Chondrocyte (in vitro differentiated cells): Measurements from ENCODE around the gene DCX. TPM values are rescaled to one million over a fixed set of nuclear protein-coding genes. Genes with fewer than 3 reads are reported as not detected.

Experiments used
- DNase-seq: peaks from one replicate; pipeline ENCODE4 v3.0.0; 2021; ENCODE audit warnings: mixed read lengths, low spot score
- H3K27ac Mint-ChIP-seq: one replicate; pipeline ENCODE4 v1.8.0; 2021; ENCODE audit warnings: mild to moderate bottlenecking, moderate library complexity, mixed read lengths; ENCODE audit not compliant: unreplicated experiment
- H3K27me3 Mint-ChIP-seq: 2 replicates; pipeline ENCODE4 v1.8.0; 2021; ENCODE audit warnings: low read depth, mixed read lengths
- H3K36me3 Mint-ChIP-seq: 2 replicates; pipeline ENCODE4 v1.8.0; 2021; ENCODE audit warnings: low read depth, mixed read lengths
- H3K4me1 Mint-ChIP-seq: 2 replicates; pipeline ENCODE4 v1.8.0; 2021; ENCODE audit warnings: low read depth, mild to moderate bottlenecking, mixed read lengths
- H3K4me3 Mint-ChIP-seq: one replicate; pipeline ENCODE4 v1.8.0; 2021; ENCODE audit warnings: mild to moderate bottlenecking, moderate library complexity, mixed read lengths; ENCODE audit not compliant: unreplicated experiment
- H3K9me3 Mint-ChIP-seq: 2 replicates; pipeline ENCODE4 v1.8.0; 2021; ENCODE audit warnings: low read depth, mixed read lengths
- total RNA-seq: library from RNA; stranded (reverse); gene quantifications from 3 replicates; pipeline ENCODE4 v1.2.1, GENCODE V29; 2021
- TF ChIP-seq, protein P1 (sequence below): fragments of 200-600 bp; sonication (generic); IDR thresholded peaks from 2 replicates; pipeline ENCODE4 v1.5.0; 2021; ENCODE audit warnings: antibody characterized with exemption, mild to moderate bottlenecking, moderate library complexity

Gene DCX
- total RNA-seq, 1 donor from 2014 or later = not detected

GRCh38 chrX:111394569-111394968 is 17.4 kb downstream of the DCX start:
- Mint-ChIP-seq H3K27ac (no peak overlapping the region), H3K4me3 (no peak overlapping the region), H3K36me3 (no peaks in the 10 kb centered on the region), H3K27me3 (no peaks in the 10 kb centered on the region), H3K9me3 (no peaks in the 10 kb centered on the region), H3K4me1 (no peaks in the 10 kb centered on the region)
- TF ChIP-seq, protein P1, sequence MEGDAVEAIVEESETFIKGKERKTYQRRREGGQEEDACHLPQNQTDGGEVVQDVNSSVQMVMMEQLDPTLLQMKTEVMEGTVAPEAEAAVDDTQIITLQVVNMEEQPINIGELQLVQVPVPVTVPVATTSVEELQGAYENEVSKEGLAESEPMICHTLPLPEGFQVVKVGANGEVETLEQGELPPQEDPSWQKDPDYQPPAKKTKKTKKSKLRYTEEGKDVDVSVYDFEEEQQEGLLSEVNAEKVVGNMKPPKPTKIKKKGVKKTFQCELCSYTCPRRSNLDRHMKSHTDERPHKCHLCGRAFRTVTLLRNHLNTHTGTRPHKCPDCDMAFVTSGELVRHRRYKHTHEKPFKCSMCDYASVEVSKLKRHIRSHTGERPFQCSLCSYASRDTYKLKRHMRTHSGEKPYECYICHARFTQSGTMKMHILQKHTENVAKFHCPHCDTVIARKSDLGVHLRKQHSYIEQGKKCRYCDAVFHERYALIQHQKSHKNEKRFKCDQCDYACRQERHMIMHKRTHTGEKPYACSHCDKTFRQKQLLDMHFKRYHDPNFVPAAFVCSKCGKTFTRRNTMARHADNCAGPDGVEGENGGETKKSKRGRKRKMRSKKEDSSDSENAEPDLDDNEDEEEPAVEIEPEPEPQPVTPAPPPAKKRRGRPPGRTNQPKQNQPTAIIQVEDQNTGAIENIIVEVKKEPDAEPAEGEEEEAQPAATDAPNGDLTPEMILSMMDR = no peak
- DNase-seq = no peak

DNA sequence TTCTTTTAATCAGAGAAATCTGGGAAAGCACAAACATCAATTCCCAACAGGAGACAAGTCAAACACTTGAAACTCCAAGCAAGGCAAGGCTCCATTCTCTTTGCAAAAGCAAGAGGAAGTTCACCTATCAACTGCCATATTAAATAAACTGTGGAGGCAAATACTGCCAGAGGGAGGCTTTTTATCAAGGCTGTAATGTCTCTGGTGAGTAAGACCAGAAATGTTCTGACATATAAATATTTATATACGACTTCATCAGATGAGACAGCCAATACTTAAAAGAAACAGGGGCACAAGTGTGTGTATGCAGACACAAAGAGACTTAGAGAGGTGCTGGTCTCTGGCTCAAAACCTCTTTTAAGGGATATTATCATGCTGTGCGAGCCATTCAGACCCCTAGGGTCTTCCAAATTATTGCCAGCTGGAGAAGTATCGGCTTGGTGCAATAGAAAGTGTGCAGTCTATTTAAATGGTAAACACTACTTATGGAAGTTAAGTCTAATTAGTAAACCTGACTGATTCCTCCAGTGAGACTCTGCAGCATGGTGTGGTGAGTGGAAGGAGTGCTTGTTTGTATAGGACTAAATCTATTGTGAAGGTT is 24.4 kb downstream of the DCX start:
- Mint-ChIP-seq H3K36me3 (no peaks in the 10 kb centered on the region), H3K27ac (no peak overlapping the region), H3K9me3 (no peaks in the 10 kb centered on the region), H3K4me1 (no peaks in the 10 kb centered on the region), H3K27me3 (no peaks in the 10 kb centered on the region), H3K4me3 (no peak overlapping the region)
- no peak for DNase-seq
- TF ChIP-seq, protein P1 = no peak

DNA sequence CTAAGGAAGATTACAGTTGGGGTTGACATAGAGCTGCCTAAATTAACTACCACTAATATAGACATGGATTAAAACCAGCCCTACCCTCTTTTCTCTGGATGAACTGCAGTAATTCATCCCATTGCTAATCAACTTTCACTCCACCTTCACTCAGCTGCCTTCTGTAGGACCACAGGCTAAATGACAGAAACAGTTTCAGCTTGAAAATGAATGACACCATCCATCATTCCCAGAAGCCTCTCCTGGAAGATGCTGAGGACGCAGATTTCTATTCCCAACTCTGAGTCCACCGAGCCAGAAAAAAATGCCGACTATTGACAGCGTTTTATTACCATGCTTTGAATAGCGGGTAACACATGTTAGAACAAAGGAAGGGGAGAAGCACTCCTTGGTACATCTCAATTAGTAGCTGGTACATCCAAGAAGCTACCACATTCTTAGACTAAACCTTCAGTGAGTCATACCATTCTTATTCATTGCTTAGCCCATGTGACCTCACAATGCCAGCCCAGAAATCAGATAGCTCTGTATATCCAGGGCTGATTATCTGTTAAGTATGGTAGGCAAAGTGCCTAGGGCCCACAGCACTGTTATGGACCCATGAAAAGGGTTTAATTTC is 25.3 kb downstream of the DCX start:
- Mint-ChIP-seq H3K9me3 (no peaks in the 10 kb centered on the region), H3K27me3 (no peaks in the 10 kb centered on the region), H3K4me1 (no peaks in the 10 kb centered on the region), H3K27ac (no peak overlapping the region), H3K4me3 (no peak overlapping the region), H3K36me3 (no peaks in the 10 kb centered on the region)
- DNase-seq = no peak
- TF ChIP-seq, protein P1 = no peak

DNA sequence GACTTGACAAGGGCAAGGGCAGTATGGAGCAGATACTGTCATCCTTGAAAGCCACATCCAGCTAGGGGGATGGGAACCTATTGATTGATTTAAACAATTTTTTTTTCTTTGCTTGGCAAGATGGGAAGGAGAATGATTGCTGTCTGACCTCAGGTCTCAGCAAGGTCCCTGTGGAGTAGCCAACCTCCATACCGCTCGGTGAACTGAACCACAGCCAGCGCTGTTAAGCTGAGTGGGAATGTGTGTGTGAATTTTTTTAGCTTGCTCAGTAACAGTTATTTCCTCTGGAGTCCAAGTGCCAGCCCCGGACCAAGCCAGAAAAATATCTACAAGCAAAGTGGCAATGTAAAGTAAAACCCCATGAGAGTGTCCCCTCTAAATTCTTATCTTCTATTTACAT is 25.9 kb downstream of the DCX start:
- Mint-ChIP-seq H3K27me3 (no peaks in the 10 kb centered on the region), H3K36me3 (no peaks in the 10 kb centered on the region), H3K4me3 (no peak overlapping the region), H3K27ac (no peak overlapping the region), H3K4me1 (no peaks in the 10 kb centered on the region), H3K9me3 (peaks cover 2% of the 10 kb centered on the region)
- DNase-seq = no peak
- TF ChIP-seq, protein P1 = no peak

DNA sequence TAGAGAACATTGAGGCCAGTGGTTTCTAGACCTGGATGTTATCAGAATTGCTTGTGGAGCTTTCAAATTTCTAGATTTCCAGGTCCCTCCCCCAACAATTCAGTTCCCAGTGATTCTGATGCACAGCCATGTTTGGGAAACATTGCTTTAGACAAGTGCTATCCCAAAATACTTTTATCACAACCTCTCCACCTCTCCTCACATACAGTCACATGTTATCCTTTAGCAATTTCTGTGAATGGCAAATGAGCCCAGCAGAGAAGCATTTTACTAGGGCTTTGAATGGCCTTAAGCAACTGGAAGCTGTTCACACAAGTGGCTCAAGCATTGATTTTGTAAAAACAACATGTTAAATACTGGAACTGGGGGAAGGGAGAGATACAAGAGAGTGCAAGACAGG is 29.7 kb downstream of the DCX start:
- Mint-ChIP-seq H3K27me3 (no peaks in the 10 kb centered on the region), H3K4me3 (no peak overlapping the region), H3K36me3 (no peaks in the 10 kb centered on the region), H3K9me3 (peaks cover 2% of the 10 kb centered on the region), H3K4me1 (no peaks in the 10 kb centered on the region), H3K27ac (no peak overlapping the region)
- TF ChIP-seq, protein P1 = no peak
- DNase-seq = no peak
